Stimulated activated CD4-positive, alpha-beta T cell treated with anti-CD3 and anti-CD28 coated beads, Interleukin-4, amount 100 ng/mL, for 24 hours (primary cell): ENCODE results near the gene PUDP.
"Not testable (repeated sequence)": the region's sequence is repeated elsewhere in the genome, so short reads cannot be mapped to it uniquely, and the experiment has no call there.

Experiments
- DNase-seq: peaks from one replicate; pipeline ENCODE4 v3.0.0-alpha.2; 2020

PUDP gene

DNA sequence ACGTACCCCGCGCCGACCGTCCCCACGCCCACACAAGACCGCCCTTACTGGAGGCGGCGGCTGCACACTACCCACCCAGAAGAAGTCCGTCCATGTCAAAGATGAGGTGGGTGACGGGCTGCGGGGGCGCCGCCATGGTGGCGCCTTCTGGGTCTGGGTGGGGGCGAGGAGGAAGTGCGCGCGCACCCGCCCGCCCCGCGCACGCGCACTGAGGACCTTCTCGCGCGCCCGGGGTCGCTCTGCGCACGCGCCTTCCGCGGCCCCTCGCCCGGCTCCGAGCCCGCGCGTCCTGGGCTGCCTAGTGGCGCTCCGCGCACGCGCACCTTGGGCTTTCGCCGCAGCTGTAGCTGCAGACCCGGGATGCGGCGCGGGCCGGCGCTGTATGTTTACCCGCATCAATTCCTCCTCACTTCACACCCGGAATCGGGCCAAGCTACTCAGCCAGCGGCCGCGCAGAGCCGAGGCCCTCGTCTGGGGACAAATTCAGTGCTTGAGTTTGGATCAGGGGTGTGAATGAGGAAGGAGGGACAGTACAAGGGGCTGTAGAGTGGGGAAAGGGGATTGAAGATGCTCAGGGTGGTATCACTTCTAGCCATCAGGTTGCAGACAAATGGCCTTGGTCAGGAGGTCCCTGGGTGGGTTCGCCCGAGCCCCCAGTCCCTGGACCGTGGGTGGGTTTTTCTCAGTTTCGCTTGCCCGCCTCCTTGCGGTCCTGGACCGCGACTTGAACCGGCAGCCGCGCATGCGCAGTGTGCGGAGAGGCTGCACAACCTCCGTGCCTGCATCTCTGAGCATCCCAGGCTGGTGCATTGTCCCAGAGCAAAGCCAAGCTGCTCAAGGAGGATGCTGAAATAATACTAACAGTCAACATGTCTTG, at the start of gene PUDP:
PUDP (minus strand) TSS at position 176 of the 877 bp plus-strand sequence; CDS start at position 136, 40 bp downstream.
- peak; percentile 80 for DNase-seq

DNA sequence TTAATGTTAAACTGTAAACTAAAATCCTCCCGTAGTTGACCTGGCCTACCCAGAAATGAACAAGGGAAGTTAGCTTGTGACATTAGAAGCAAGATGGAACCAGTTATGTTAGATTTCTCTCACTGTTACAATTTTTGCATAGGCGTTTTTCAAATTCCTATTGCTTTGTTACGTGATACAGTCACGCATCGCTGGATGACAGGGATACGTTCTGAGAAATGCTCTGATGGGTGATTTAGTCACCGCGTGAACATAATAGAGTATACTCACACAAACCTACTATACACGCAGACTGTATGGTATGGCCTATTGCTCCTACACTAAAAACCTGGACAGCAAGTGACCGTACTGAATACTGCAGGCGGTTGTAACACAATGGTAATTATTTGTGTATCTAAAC, 46.7 kb upstream of the PUDP start:
- no peak for DNase-seq

GRCh38 chrX:7192871-7193270, 44.9 kb upstream of the PUDP start:
- DNase-seq = no peak

- DNase-seq = no peak
Measured at GRCh38 chrX:7191681-7192110, 43.7 kb upstream of the PUDP start.

- no peak for DNase-seq
Measured at GRCh38 chrX:7190157-7190556, 42.2 kb upstream of the PUDP start.

DNA sequence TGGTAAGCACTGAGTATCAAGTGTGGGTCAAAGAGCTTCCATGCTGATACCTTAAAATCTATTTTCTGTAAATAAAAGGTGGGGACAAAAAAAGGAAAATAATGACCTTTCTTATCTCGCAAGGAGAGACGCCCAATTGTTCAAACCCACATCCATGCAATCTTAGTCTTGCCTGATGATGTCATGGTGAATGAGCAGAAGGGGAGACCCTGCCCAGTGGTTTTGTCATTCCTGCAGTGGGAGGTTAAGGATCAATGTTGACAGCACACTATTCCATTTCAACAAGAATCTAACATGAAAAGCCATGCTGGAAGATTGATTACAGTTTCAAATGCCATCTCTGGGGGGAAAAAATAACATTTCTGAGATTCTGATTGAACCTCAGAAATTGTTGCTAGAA, 40.7 kb upstream of the PUDP start:
- no peak for DNase-seq

DNA sequence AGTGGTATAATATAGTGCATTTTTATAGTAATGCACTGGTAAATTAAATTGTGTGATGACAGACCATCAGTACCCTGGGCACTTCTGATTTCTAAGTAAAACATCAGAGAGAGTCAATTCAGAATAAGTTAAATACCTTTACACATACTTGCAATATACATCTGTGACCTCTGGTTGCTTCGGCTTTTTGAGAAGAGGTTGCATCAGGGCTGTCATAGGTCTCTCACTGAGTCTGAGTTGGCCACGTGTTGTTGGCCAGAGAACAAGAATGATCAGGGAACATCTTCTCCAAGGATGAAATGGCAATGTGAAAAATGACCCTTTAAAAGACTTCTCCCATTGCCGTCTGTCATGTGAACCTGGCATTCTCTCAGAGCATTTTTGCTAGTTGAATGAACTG, 36.9 kb upstream of the PUDP start:
- no peak for DNase-seq

- DNase-seq = no peak
Measured at GRCh38 chrX:7179446-7179845, 31.5 kb upstream of the PUDP start.

DNA sequence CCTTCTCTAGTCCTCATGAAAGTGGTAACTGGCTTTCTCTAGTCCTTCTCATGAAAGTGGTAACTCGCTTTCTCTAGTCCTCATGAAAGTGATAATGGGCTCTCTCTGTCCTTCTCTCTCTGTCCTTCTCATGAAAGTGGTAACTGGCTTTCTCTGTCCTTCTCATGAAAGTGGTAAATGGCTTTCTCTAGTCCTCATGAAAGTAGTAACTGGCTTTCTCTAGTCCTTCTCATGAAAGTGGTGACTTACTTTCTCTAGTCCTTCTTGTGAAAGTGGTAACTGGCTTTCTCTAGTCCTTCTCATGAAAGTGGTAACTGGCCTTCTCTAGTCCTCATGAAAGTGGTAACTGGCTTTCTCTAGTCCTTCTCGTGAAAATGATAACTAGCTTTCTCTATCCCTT, 30.9 kb upstream of the PUDP start:
- DNase-seq = not testable (repeated sequence)

GRCh38 chrX:7170898-7171297, 22.9 kb upstream of the PUDP start:
- peak; percentile 20 for DNase-seq

DNA sequence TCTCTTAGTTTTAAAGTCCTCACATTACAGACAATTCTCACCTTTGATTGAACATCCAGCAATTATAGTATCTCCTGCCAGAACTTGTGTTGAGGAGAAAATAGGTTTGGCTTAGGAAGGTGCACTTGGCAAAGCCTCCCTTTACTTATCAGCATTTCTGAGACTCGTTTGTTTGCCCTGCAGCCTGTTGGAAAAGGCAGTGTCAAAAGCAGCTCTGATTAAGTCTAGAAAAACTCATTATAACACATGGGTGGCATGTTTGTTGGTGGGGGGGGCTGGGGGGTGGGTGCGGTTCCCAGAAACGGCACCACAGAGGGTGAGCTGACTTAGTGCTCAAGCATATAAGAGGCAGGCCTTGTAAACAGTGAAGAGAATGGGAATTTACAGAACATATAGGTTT, 21.7 kb upstream of the PUDP start:
- no peak for DNase-seq

DNA sequence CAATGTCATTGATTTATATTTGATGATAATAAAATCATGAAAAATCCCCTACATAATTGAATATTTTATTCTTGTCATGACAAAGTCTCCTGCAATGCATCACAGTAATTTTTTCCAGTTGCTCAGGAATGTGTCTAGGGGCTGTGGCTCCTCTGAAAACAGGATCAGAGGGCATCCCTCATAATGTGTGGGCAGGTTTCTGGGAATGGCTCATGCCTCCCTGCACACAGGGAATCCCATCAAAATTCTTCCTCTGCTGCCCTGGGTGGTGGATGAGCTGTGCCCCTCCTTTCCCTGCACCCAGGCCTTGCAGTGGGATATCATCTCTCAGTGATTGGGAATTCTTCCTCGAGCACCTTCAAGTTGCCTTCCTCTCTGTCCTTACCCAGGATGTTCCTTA, 20.4 kb upstream of the PUDP start:
- DNase-seq = no peak

DNA sequence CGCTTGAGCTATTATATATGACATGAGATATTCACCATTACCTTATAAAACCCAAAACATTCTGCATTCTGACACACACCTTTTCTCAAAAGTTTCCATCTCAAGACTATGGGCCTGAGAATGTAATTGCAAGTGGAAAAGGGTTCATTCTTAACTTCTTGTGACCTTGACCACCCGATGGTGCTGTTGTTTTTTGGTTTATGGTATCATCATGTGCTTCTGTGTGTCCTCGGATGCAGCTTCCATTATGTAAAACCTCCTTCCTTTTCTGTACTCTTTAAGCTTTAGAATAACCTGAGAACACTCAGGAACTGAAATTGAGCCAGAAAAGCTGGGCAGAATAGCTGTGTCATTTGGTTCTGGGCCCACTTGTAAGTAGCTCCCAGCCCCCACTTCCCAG, 16.2 kb upstream of the PUDP start:
- DNase-seq = no peak

- no peak for DNase-seq
Measured at GRCh38 chrX:7163146-7163677, 15.3 kb upstream of the PUDP start.

DNA sequence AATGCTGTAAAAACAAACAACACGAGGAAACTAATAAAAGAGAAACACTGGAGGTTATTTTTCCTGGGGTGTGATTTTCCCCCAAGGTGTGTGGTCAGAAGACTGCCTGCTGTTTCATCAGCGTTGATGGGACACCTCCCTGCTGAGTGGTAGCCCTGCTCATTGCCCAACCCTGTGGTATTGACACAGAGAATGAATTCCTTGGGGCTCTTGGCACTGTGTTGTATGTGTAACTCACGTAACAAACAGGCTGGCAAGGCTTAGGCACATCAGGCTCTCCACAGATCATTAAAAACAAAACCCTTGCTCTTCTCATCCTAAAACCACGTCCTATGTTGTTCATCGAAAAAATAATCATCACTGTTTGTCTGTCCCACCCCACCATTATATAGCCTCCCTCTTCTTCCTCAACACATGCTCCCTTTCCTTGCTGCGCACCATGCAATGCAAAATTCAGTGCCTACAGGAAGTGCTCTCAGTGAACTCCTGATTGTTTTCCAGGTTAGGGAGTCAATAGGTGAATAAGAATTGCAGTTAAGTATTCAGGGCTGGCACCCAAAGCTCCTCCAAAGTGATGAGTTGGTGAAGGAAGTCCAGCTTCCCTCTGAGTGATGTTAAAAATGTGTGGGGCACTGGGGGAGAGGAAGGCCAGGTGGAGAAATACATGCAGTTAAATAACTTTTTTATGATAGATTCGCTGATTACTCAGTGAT, 11.4 kb upstream of the PUDP start:
- DNase-seq = no peak

DNA sequence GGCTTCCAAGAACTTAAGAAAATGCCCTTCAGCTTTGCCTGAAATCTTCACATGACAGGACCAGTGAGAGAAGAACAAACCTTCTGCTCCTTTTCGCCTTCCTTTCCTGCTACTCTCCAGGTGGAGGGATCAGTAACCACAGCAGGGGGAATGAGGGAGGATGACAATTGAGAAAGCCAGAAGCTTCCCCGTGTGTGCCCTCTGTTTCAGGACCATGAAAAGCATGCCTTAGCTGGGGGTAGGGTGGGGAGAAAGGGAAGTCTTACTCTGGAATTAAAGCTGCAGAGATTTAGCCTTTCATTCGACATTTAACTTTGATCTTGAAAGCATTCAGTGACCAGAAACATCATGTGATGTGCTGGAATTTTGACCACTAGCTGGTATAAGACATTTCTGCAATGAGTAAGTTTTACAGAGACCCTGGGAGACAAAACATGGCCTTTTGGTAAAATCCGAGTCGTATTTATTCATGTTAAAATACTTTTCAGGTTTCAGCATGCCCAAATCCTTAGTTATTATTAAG, 10.6 kb upstream of the PUDP start:
- DNase-seq = no peak

DNA sequence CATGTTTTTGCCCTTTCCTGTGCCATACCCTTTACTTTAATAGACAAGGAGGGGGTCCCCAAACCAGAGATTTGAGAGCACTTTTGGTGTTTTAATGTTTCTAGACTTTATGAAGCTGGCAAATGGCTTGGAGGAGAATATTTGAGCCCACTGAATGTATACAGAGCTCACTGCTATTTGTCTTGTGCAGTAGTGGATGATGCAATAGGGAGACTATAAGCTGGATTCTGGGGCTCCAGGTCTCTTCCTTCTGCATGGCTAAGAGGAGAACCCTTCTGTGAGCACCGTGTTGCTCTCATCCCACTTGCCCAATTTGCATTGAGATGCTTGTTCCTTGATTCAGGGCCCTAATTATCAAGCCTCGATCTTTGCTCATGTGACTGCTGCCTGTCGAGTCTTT, 8.9 kb upstream of the PUDP start:
- DNase-seq = no peak

- DNase-seq = no peak
Measured at GRCh38 chrX:7155163-7155562, 7.2 kb upstream of the PUDP start.

- no peak for DNase-seq
Measured at GRCh38 chrX:7154041-7154597, 6.2 kb upstream of the PUDP start.

GRCh38 chrX:7153231-7153630, 5.3 kb upstream of the PUDP start:
- DNase-seq = no peak

- no peak for DNase-seq
Measured at GRCh38 chrX:7149411-7149810, 1.5 kb upstream of the PUDP start.

DNA sequence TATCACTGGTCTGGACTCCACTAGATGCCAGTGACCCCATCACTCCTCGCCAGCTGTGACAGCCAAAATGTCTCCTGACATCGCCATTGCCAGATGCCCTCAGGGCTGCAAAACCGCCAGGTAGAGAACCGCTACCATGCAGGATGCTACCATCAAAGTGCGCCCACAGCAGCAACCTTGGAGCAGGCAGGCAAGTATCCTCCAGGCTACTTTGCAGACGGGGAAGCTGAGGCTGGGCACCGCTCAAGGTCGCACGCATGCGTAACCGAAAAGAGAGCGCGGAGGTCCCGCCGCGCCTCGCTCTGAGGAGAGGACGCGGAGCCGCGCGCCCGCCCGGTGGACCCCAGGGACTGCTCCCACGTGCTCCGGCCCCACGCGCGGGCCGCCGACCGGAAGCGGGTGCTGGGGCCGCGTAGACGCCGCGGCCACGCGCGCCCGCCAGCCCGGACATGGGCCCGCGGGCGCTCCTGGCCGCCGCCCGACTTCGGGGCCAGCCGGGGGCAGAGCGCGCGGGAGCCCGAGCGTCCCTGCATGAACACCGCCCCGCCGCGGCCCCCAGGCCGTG, 458 bp downstream of the PUDP start, which contains the start of gene STS:
STS (plus strand) TSS at position 300 of the 565 bp plus-strand sequence. CDS start 105,488 bp downstream, outside the sequence.
- DNase-seq = peak; percentile 21
